GM23248 (cell line): ENCODE results near the gene LHFPL2. TPM values are rescaled to one million over a fixed set of nuclear protein-coding genes. Genes with fewer than 3 reads are reported as not detected.

ENCODE experiments used
- DNase-seq: peaks from one replicate; pipeline ENCODE4 v3.0.0-alpha.2; 2015
- H2AFZ ChIP-seq: fragments of 200-600 bp; sonication (generic); 2 replicates; pipeline ENCODE4 v1.6.1; 2016; ENCODE audit warnings: antibody characterized with exemption
- H3F3A ChIP-seq: fragments of 200-600 bp; sonication (generic); 2 replicates; pipeline ENCODE4 v1.6.1; 2016; ENCODE audit warnings: mild to moderate bottlenecking, antibody characterized with exemption, mixed run types; ENCODE audit not compliant: insufficient read depth
- H3K27ac ChIP-seq: fragments of 200-600 bp; sonication (generic); 2 replicates; pipeline ENCODE4 v1.5.1; 2016; ENCODE audit warnings: mild to moderate bottlenecking
- H3K27me3 ChIP-seq: fragments of 200-600 bp; sonication (generic); replicated peaks from 2 replicates; pipeline ENCODE4 v1.6.1; 2016; ENCODE audit warnings: mild to moderate bottlenecking; ENCODE audit not compliant: insufficient read depth
- H3K36me3 ChIP-seq: fragments of 200-600 bp; sonication (generic); 2 replicates; pipeline ENCODE4 v1.6.1; 2016; ENCODE audit warnings: low read depth, mild to moderate bottlenecking
- H3K4me1 ChIP-seq: fragments of 200-600 bp; sonication (generic); 2 replicates; pipeline ENCODE4 v1.6.1; 2016; ENCODE audit warnings: mild to moderate bottlenecking; ENCODE audit not compliant: insufficient read depth
- H3K4me2 ChIP-seq: fragments of 200-600 bp; sonication (generic); one replicate; pipeline ENCODE4 v1.6.1; 2016; ENCODE audit warnings: mild to moderate bottlenecking; ENCODE audit not compliant: unreplicated experiment
- H3K4me3 ChIP-seq: fragments of 200-600 bp; sonication (generic); 2 replicates; pipeline ENCODE4 v1.5.1; 2016; ENCODE audit warnings: mild to moderate bottlenecking
- H3K79me2 ChIP-seq: fragments of 200-600 bp; sonication (generic); 2 replicates; pipeline ENCODE4 v1.6.1; 2016; ENCODE audit warnings: mild to moderate bottlenecking; ENCODE audit not compliant: insufficient read depth
- H3K9ac ChIP-seq: fragments of 200-600 bp; sonication (generic); 2 replicates; pipeline ENCODE4 v1.6.1; 2016; ENCODE audit warnings: mild to moderate bottlenecking
- H3K9me2 ChIP-seq: fragments of 200-600 bp; sonication (generic); 2 replicates; pipeline ENCODE4 v1.6.1; 2016; ENCODE audit warnings: mixed run types, mild to moderate bottlenecking, moderate library complexity; ENCODE audit not compliant: insufficient read depth
- H3K9me3 ChIP-seq: fragments of 200-600 bp; sonication (generic); one replicate; pipeline ENCODE4 v1.6.1; 2017; ENCODE audit warnings: low read depth
- H4K20me1 ChIP-seq: fragments of 200-600 bp; sonication (generic); 2 replicates; pipeline ENCODE4 v1.6.0; 2016; ENCODE audit not compliant: insufficient read depth
- EZH2 ChIP-seq: fragments of 200-600 bp; sonication (generic); IDR thresholded peaks from 2 replicates; pipeline ENCODE4 v1.6.1; 2018; ENCODE audit warnings: antibody characterized with exemption, mild to moderate bottlenecking; ENCODE audit not compliant: insufficient read depth, poor library complexity, severe bottlenecking
- EZH2phosphoT487 ChIP-seq: fragments of 200-600 bp; sonication (generic); IDR thresholded peaks from 2 replicates; pipeline ENCODE4 v1.6.1; 2018; ENCODE audit warnings: antibody characterized with exemption, moderate library complexity, mild to moderate bottlenecking, low read depth; ENCODE audit not compliant: insufficient read depth
- WGBS, 2 experiments: methylation state at CpG; one replicate each; pipeline ENCODE4 v1.1.6; 2015 to 2017; ENCODE audit warnings: low lambda C conversion rate in 2 of 2, low coverage in 1 of 2; ENCODE audit errors: missing lambda C conversion rate in 2 of 2; 5-methylcytosine and 5-hydroxymethylcytosine counted together
- in situ Hi-C: fragments of 300-500 bp; cut with MboI; formaldehyde crosslinking; loops from 2 replicates; pipeline ENCODE4 v1.15.0; 2020
- polyA plus RNA-seq: library from polyadenylated mRNA; unstranded; fragments of >200 nt; fragmentation: Nextera tagmentation; extraction: Ambion mirVana; gene quantifications from 2 replicates; pipeline ENCODE4 v1.2.1, GENCODE V29; 2016
- total RNA-seq: library from RNA; depleted of rRNA; stranded (reverse); fragments of >200 nt; shearing (Covaris generic); gene quantifications from 2 replicates; pipeline ENCODE4 v1.2.3, GENCODE V29; 2014

The LHFPL2 gene
- total and polyA plus RNA-seq, 2 experiments from 2014 or later = 8.0 to 13.7 TPM

DNA sequence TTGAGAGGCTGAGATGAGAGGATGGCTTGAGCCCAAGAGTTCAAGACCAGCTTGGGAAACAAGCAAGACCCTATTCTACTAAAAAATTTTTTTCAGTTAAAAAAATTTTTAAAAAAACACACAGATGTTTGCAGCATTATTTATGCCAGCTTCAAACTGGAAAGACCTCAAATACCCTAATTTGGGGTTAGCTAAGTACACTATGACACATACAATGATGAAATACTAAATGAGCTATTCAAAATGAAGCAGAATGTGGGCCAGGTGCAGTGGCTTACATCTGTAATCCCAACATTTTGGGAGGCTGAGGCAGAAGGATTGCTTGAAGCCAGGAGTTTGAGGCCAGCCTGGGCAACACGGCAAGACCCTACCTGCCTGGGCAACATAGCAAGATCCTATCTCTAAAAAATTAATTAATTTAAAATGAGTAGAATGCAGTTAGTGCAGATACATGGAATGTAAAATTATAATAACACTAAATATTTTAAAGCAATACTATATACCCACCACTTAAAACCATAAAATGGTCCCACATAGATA, 44.9 kb downstream of the LHFPL2 start:
- no peak for TF ChIP-seq EZH2
- no peak for TF ChIP-seq EZH2phosphoT487
- no peaks in the 10 kb centered on the region for H3K27me3 ChIP-seq
- peaks cover 31% of the 10 kb centered on the region for H3K4me1 ChIP-seq
- no peak overlapping the region for H3K4me3 ChIP-seq
- peak; percentile 19 for DNase-seq
- no peak overlapping the region for H3K9ac ChIP-seq
- peaks cover 29% of the 10 kb centered on the region for H3F3A ChIP-seq
- no peaks in the 10 kb centered on the region for H3K36me3 ChIP-seq
- H3K4me2 ChIP-seq = no peak overlapping the region
- H2AFZ ChIP-seq = no peak overlapping the region
- WGBS, 2 experiments = 97 to 100% methylated on average over 1 of the region's 1 CpG
- H3K9me3 ChIP-seq = no peaks in the 10 kb centered on the region
- no peaks in the 10 kb centered on the region for H4K20me1 ChIP-seq
- no peaks in the 10 kb centered on the region for H3K9me2 ChIP-seq
- H3K79me2 ChIP-seq = peaks cover 27% of the 10 kb centered on the region
- no peak overlapping the region for H3K27ac ChIP-seq
- in situ Hi-C loops = no loop called here

DNA sequence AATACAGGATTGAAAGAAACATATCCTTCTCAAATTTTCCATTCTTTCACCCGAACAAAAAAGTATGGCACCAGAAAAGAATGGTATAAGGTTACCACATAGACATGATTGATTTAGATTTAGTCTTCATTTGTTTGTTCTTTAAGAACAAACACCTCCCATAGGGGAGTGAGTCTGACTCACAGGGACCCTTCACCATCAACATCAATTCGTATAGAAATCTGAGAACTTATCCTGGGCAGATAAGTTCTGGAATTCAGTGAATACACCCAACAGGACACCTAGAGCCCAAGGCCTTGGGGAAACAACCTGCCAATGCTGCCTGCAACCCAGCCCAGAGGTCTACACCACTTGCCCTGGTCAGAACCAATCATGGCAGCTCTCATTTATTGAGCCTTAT, 46.2 kb downstream of the LHFPL2 start:
- Histone ChIP-seq H3K36me3 (no peaks in the 10 kb centered on the region), H3F3A (peaks cover 42% of the 10 kb centered on the region), H3K27me3 (no peaks in the 10 kb centered on the region), H2AFZ (no peak overlapping the region), H3K4me2 (no peak overlapping the region), H3K4me3 (no peak overlapping the region), H4K20me1 (no peaks in the 10 kb centered on the region), H3K9ac (no peak overlapping the region), H3K9me3 (no peaks in the 10 kb centered on the region), H3K27ac (no peak overlapping the region), H3K79me2 (peaks cover 24% of the 10 kb centered on the region), H3K9me2 (no peaks in the 10 kb centered on the region), H3K4me1 (peaks cover 44% of the 10 kb centered on the region)
- WGBS, 2 experiments = 61 to 63% methylated on average over 2 of the region's 2 CpGs
- TF ChIP-seq EZH2 = no peak
- TF ChIP-seq EZH2phosphoT487 = no peak
- DNase-seq = no peak
- in situ Hi-C loops = no loop called here

DNA sequence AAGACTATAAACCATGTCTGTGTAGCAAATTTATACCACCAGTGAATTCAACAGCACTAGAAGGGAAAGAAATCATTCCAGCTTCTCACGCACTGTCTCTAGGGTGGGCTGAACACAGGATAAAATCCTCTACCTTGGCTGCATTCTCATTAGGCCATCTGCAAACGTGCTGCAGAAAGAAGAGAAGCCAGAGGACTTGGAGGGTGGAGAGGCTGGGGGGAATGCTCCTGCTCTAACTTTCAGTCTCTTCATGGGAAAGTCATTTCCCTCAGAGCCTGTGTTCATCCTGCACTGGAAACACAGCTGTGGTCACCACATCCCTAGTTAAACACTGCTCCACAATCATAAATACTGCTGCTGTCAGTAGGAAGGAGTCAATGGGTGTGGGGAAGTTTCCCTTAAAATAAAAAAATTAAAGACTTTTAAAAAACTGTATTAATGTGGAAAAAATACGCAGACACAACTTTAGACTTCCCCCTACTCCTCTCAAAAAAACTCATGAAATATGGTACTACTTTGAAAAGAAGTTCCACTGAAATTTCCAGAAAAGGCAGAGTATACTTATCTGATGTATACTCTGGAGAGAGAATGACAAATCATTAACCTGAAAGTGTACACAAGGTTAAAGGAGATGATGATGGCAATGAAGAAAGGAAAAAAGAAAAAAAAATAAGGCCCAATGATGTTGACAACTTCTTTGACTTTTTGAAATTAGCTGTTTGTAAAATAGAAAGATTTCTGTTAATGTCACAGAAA, 46.8 kb downstream of the LHFPL2 start:
- Histone ChIP-seq H4K20me1 (no peaks in the 10 kb centered on the region), H3K9me3 (no peaks in the 10 kb centered on the region), H3K79me2 (peaks cover 24% of the 10 kb centered on the region), H3K4me3 (no peak overlapping the region), H2AFZ (no peak overlapping the region), H3K27ac (peak overlapping the region; percentile 78), H3K27me3 (no peaks in the 10 kb centered on the region), H3K4me2 (peak overlapping the region; percentile 5), H3K9me2 (no peaks in the 10 kb centered on the region), H3K4me1 (peaks cover 51% of the 10 kb centered on the region), H3F3A (peaks cover 49% of the 10 kb centered on the region), H3K36me3 (no peaks in the 10 kb centered on the region), H3K9ac (peak overlapping the region; percentile 47)
- in situ Hi-C loops = no loop called here
- 23 to 24% methylated on average over 3 of the region's 3 CpGs for WGBS, 2 experiments
- DNase-seq = peak; percentile 40
- TF ChIP-seq EZH2 (no peak), EZH2phosphoT487 (no peak)

DNA sequence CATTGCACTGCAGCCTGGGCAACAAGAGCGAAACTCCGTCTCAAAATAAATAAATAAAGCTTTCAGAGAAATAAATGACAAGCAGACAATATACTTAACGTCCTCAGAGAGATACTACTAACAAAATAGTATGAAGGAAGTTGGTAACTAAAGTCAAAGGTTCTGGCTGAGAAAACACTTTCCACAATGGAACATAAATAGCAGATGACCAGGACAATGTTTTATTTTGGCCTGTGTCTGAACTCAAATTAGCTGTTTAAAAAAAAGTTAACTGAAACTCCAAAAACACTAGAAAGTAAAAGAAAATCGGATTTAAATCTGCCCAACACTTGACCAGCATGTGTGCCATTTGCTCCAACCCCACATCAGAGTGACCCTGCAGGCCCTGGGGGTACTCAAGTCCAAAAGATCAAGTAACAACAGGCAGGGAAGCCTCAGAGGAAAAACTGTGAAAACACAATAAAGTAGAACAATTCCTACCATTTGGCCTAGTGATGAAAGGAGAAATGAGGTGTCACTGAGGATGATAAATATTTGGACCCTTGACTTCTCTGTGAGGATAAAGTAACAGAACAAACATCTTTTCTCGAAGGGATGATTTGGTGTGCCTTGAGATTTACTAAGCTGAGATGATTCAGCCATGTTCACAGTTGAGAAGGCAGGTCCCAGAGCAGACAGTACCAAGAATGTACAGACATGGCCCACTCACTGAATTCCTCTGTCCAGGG, 47.7 kb downstream of the LHFPL2 start:
- Histone ChIP-seq H3K4me1 (peaks cover 52% of the 10 kb centered on the region), H3K9me2 (no peaks in the 10 kb centered on the region), H3K27ac (peak overlapping the region; percentile 78), H3K27me3 (no peaks in the 10 kb centered on the region), H3F3A (peaks cover 57% of the 10 kb centered on the region), H3K36me3 (no peaks in the 10 kb centered on the region), H3K9ac (peak overlapping the region; percentile 51), H3K9me3 (no peaks in the 10 kb centered on the region), H3K4me2 (peak overlapping the region; percentile 56), H4K20me1 (no peaks in the 10 kb centered on the region), H3K4me3 (no peak overlapping the region), H2AFZ (no peak overlapping the region), H3K79me2 (peaks cover 31% of the 10 kb centered on the region)
- peak; percentile 86 for DNase-seq
- WGBS, 2 experiments = 51 to 53% methylated on average over 5 of the region's 5 CpGs
- TF ChIP-seq EZH2phosphoT487 (no peak), EZH2 (no peak)
- in situ Hi-C loops = no loop called here
